ENCODE measurements around the gene CD84.
"Not testable (repeated sequence)": the region's sequence is repeated elsewhere in the genome, so short reads cannot be mapped to it uniquely, and the experiment has no call there.

The CD84 gene

GRCh38 chr1:160576884-160577283 lies 2.4 kb downstream of the CD84 start:
- Histone ChIP-seq H3K9me3 (ENCODE audit: control insufficient read depth, low read length) (no peaks in the 10 kb centered on the region), H3K36me3 (ENCODE audit: control insufficient read depth, insufficient read depth, low read length) (no peaks in the 10 kb centered on the region), H3K4me3 (ENCODE audit: insufficient read depth, low read depth, low read length) (no peak overlapping the region), H3K27me3 (ENCODE audit: control insufficient read depth, insufficient read depth, low read length, poor library complexity, severe bottlenecking) (no peaks in the 10 kb centered on the region), H3K27ac (ENCODE audit: insufficient read depth, low read depth, low read length, poor library complexity, severe bottlenecking) (no peak overlapping the region), H3K4me1 (ENCODE audit: control insufficient read depth, insufficient read depth, low read length) (no peaks in the 10 kb centered on the region)
- 100% methylated on average over 1 of the region's 2 CpGs for WGBS, 2 experiments

DNA sequence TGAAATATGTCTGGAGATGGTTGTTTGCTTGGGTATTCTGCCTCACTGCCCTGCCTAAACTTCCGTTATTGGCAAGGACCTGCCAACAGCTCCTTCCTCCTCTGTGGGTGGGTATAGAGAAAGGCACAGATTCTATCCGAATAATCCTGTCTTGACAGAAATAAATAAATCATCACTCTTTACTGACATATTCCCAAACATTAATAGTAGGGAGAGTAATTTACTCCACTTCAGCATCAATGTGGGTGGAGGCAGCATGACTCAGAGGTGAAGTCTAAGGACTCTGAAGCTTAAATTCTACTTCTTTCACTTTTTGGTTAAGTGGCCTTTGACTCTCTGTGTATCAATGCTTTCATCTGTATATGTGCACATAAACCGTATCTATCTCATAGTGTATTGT lies 2.9 kb downstream of the CD84 start:
- no peaks in the 10 kb centered on the region for H3K9me3 ChIP-seq (ENCODE audit: control insufficient read depth, low read length)
- H3K4me3 ChIP-seq (ENCODE audit: insufficient read depth, low read depth, low read length) = no peak overlapping the region
- H3K4me1 ChIP-seq (ENCODE audit: control insufficient read depth, insufficient read depth, low read length) = no peaks in the 10 kb centered on the region
- no peaks in the 10 kb centered on the region for H3K36me3 ChIP-seq (ENCODE audit: control insufficient read depth, insufficient read depth, low read length)
- H3K27ac ChIP-seq (ENCODE audit: insufficient read depth, low read depth, low read length, poor library complexity, severe bottlenecking) = no peak overlapping the region
- no peaks in the 10 kb centered on the region for H3K27me3 ChIP-seq (ENCODE audit: control insufficient read depth, insufficient read depth, low read length, poor library complexity, severe bottlenecking)
- WGBS, 2 experiments = 92 to 100% methylated on average over 1 to 2 of the region's 3 CpGs

- H3K4me3 ChIP-seq (ENCODE audit: insufficient read depth, low read depth, low read length) = no peak overlapping the region
- H3K36me3 ChIP-seq (ENCODE audit: control insufficient read depth, insufficient read depth, low read length) = no peaks in the 10 kb centered on the region
- H3K9me3 ChIP-seq (ENCODE audit: control insufficient read depth, low read length) = no peaks in the 10 kb centered on the region
- H3K27ac ChIP-seq (ENCODE audit: insufficient read depth, low read depth, low read length, poor library complexity, severe bottlenecking) = no peak overlapping the region
- H3K27me3 ChIP-seq (ENCODE audit: control insufficient read depth, insufficient read depth, low read length, poor library complexity, severe bottlenecking) = no peaks in the 10 kb centered on the region
- no peaks in the 10 kb centered on the region for H3K4me1 ChIP-seq (ENCODE audit: control insufficient read depth, insufficient read depth, low read length)
- WGBS, 2 experiments = 87 to 93% methylated on average over 5 of the region's 5 CpGs
These were observed 4.1 kb downstream of the CD84 start for GRCh38 chr1:160575112-160575664.

DNA sequence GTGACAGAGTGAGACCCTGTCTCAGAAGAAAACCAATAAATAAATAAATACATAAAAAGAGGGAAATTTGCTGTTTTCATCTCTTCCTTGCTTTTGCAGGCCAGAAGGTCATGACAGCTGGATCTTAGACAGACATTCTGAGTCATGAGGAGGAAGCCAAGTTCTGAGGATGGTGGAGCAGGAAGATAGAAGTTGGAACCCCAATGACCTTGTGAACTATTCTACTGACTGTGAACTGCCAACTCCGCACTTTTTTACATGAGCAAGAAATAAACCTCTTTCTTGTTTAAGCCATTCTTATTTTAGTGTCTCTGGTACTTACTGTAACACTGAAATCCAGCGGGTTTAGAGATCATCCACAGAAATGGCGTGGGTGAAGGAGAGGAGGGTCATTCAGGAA lies 8.5 kb downstream of the CD84 start:
- 90 to 95% methylated on average over 3 of the region's 3 CpGs for WGBS, 2 experiments
- Histone ChIP-seq H3K4me1 (ENCODE audit: control insufficient read depth, insufficient read depth, low read length) (no peaks in the 10 kb centered on the region), H3K9me3 (ENCODE audit: control insufficient read depth, low read length) (no peaks in the 10 kb centered on the region), H3K36me3 (ENCODE audit: control insufficient read depth, insufficient read depth, low read length) (no peaks in the 10 kb centered on the region), H3K27ac (ENCODE audit: insufficient read depth, low read depth, low read length, poor library complexity, severe bottlenecking) (no peak overlapping the region), H3K27me3 (ENCODE audit: control insufficient read depth, insufficient read depth, low read length, poor library complexity, severe bottlenecking) (no peaks in the 10 kb centered on the region), H3K4me3 (ENCODE audit: insufficient read depth, low read depth, low read length) (no peak overlapping the region)

DNA sequence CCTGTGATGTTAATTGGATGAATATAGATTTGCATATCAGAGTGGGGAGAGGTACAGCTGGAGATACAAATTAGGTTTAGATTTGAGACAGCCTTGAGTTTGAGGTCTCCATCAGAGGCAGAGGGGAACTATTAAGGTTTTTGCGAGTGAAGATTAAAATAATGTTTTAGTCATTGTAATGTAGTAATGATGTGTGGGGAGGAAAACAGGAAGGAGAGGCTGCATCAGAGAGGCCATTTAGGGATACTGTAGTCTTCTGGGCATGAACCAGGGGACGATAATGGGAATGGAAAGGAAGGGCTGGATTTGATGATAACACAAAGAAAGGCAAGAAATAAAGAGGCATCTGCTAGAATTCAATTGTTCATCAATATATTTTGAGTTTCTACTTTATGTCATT lies 9.5 kb downstream of the CD84 start:
- 90 to 93% methylated on average over 2 of the region's 2 CpGs for WGBS, 2 experiments
- Histone ChIP-seq H3K9me3 (ENCODE audit: control insufficient read depth, low read length) (no peaks in the 10 kb centered on the region), H3K36me3 (ENCODE audit: control insufficient read depth, insufficient read depth, low read length) (no peaks in the 10 kb centered on the region), H3K27me3 (ENCODE audit: control insufficient read depth, insufficient read depth, low read length, poor library complexity, severe bottlenecking) (no peaks in the 10 kb centered on the region), H3K4me3 (ENCODE audit: insufficient read depth, low read depth, low read length) (no peak overlapping the region), H3K27ac (ENCODE audit: insufficient read depth, low read depth, low read length, poor library complexity, severe bottlenecking) (no peak overlapping the region), H3K4me1 (ENCODE audit: control insufficient read depth, insufficient read depth, low read length) (no peaks in the 10 kb centered on the region)

DNA sequence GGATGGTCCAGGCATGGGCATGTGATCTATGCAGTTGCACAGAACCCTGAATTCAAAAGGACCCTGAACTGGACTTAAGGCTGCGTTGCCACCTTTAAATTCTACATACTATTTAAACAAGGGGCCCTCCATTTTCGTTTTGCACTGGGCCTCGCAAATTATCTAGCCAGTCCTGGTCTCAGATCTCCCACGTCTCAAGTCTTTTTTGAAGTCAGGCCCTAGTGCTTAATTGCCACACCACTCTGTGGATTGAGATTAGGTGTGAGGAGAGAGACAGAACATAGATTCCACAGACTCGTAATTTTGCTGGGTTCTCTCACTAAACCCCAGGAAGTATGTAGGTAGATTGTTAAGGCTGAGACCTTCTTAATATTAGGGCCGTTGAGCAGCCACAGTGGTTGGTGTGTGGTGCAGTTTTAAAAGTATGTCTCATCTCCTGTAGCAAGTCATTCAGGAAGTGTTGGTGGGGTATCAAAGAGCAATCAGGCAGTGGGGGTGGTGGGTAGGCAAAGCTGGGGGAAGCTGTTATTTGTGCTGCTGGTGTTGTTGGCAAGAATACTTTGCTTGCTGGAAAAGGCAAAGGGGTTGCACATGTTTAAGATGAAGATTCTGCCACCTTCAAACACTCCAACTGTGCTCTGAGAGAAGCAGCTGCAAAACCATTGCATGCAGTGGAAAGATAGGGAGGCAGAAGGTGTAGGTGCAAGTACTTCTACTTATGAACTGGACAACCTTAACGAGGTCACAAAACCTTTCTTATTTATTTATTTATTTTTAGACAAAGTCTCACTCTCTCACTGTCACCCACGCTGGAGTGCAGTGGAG lies 11.2 kb downstream of the CD84 start:
- Histone ChIP-seq H3K4me3 (ENCODE audit: insufficient read depth, low read depth, low read length) (no peak overlapping the region), H3K27ac (ENCODE audit: insufficient read depth, low read depth, low read length, poor library complexity, severe bottlenecking) (no peak overlapping the region), H3K27me3 (ENCODE audit: control insufficient read depth, insufficient read depth, low read length, poor library complexity, severe bottlenecking) (no peaks in the 10 kb centered on the region), H3K9me3 (ENCODE audit: control insufficient read depth, low read length) (no peaks in the 10 kb centered on the region), H3K4me1 (ENCODE audit: control insufficient read depth, insufficient read depth, low read length) (no peaks in the 10 kb centered on the region), H3K36me3 (ENCODE audit: control insufficient read depth, insufficient read depth, low read length) (no peaks in the 10 kb centered on the region)
- 92 to 94% methylated on average over 8 of the region's 8 CpGs for WGBS, 2 experiments

DNA sequence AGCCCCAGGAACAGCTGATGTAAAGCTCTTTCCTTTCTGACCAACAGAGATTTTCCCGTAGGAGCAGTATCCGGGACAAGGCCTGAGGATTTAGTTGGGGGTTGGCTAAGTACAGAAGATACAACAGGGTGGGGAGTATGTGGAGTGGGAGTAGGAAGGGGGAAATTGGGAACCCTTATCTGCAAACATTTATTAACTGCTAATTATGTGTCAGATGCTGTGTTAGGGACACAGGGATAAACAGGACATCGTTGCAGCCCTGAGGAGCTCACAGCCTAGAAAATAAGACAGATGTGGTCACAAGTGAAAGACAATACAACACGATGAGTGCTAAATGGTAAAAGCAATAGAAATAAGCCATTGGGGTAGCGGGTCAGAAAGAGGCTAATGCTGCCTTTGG lies 12.0 kb downstream of the CD84 start:
- Histone ChIP-seq H3K4me1 (ENCODE audit: control insufficient read depth, insufficient read depth, low read length) (no peaks in the 10 kb centered on the region), H3K9me3 (ENCODE audit: control insufficient read depth, low read length) (no peaks in the 10 kb centered on the region), H3K27ac (ENCODE audit: insufficient read depth, low read depth, low read length, poor library complexity, severe bottlenecking) (no peak overlapping the region), H3K4me3 (ENCODE audit: insufficient read depth, low read depth, low read length) (no peak overlapping the region), H3K36me3 (ENCODE audit: control insufficient read depth, insufficient read depth, low read length) (no peaks in the 10 kb centered on the region), H3K27me3 (ENCODE audit: control insufficient read depth, insufficient read depth, low read length, poor library complexity, severe bottlenecking) (no peaks in the 10 kb centered on the region)
- 90 to 93% methylated on average over 5 of the region's 5 CpGs for WGBS, 2 experiments

DNA sequence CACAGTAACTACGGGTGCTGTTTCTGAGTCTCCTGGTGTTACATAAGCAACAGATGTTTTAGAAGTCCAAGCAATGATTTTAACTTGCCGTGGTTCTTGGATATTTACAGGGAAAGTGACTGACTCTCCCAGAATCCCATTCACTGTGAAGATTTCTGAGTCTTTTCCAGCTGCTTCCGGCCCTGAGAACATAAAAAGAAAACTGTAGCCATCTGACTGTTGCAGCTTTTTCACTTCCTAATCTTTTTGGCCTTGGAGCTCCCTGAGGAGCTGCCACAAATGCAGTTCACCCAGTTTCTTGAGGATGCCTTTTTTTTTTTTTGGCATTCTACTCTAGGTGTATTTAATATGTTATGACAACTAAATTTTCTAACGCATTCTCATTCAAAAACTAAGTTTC lies 13.7 kb downstream of the CD84 start:
- no peak overlapping the region for H3K27ac ChIP-seq (ENCODE audit: insufficient read depth, low read depth, low read length, poor library complexity, severe bottlenecking)
- H3K4me1 ChIP-seq (ENCODE audit: control insufficient read depth, insufficient read depth, low read length) = no peaks in the 10 kb centered on the region
- no peak overlapping the region for H3K4me3 ChIP-seq (ENCODE audit: insufficient read depth, low read depth, low read length)
- no peaks in the 10 kb centered on the region for H3K27me3 ChIP-seq (ENCODE audit: control insufficient read depth, insufficient read depth, low read length, poor library complexity, severe bottlenecking)
- H3K9me3 ChIP-seq (ENCODE audit: control insufficient read depth, low read length) = no peaks in the 10 kb centered on the region
- WGBS, 2 experiments = 91 to 94% methylated on average over 3 of the region's 4 CpGs
- no peaks in the 10 kb centered on the region for H3K36me3 ChIP-seq (ENCODE audit: control insufficient read depth, insufficient read depth, low read length)

GRCh38 chr1:160563230-160563629 lies 16.1 kb downstream of the CD84 start:
- H3K36me3 ChIP-seq (ENCODE audit: control insufficient read depth, insufficient read depth, low read length); H3K27me3 ChIP-seq (ENCODE audit: control insufficient read depth, insufficient read depth, low read length, poor library complexity, severe bottlenecking); H3K4me1 ChIP-seq (ENCODE audit: control insufficient read depth, insufficient read depth, low read length); H3K27ac ChIP-seq (ENCODE audit: insufficient read depth, low read depth, low read length, poor library complexity, severe bottlenecking); H3K9me3 ChIP-seq (ENCODE audit: control insufficient read depth, low read length); H3K4me3 ChIP-seq (ENCODE audit: insufficient read depth, low read depth, low read length): not testable (repeated sequence)
- 89 to 95% methylated on average over 1 of the region's 1 CpG for WGBS, 2 experiments

- H3K4me3 ChIP-seq (ENCODE audit: insufficient read depth, low read depth, low read length); H3K27ac ChIP-seq (ENCODE audit: insufficient read depth, low read depth, low read length, poor library complexity, severe bottlenecking); H3K4me1 ChIP-seq (ENCODE audit: control insufficient read depth, insufficient read depth, low read length); H3K36me3 ChIP-seq (ENCODE audit: control insufficient read depth, insufficient read depth, low read length); H3K27me3 ChIP-seq (ENCODE audit: control insufficient read depth, insufficient read depth, low read length, poor library complexity, severe bottlenecking); H3K9me3 ChIP-seq (ENCODE audit: control insufficient read depth, low read length): not testable (repeated sequence)
- WGBS, 2 experiments = 90 to 94% methylated on average over 2 of the region's 2 CpGs
These were observed 16.6 kb downstream of the CD84 start for GRCh38 chr1:160562745-160563144.

All from ectodermal cell (in vitro differentiated cells).